H54 (cell line): ENCODE measurements around the gene FRMD1.
"Not testable (repeated sequence)": the region's sequence is repeated elsewhere in the genome, so short reads cannot be mapped to it uniquely, and the experiment has no call there.

Source experiments
- DNase-seq: peaks from one replicate; pipeline ENCODE4 v3.0.0; 2011; ENCODE audit warnings: low spot score, mixed read lengths; ENCODE audit not compliant: insufficient read length
- FAIRE-seq: peaks from 3 replicates; lab custom pipeline; 2011; peaks lifted over from hg19 to GRCh38; lab: Jason Lieb, UNC
- POLR2A ChIP-seq: IDR thresholded peaks from 2 replicates; pipeline ENCODE4 v1.6.1; 2011; ENCODE audit warnings: low read depth, mild to moderate bottlenecking, low read length

FRMD1 gene

DNA sequence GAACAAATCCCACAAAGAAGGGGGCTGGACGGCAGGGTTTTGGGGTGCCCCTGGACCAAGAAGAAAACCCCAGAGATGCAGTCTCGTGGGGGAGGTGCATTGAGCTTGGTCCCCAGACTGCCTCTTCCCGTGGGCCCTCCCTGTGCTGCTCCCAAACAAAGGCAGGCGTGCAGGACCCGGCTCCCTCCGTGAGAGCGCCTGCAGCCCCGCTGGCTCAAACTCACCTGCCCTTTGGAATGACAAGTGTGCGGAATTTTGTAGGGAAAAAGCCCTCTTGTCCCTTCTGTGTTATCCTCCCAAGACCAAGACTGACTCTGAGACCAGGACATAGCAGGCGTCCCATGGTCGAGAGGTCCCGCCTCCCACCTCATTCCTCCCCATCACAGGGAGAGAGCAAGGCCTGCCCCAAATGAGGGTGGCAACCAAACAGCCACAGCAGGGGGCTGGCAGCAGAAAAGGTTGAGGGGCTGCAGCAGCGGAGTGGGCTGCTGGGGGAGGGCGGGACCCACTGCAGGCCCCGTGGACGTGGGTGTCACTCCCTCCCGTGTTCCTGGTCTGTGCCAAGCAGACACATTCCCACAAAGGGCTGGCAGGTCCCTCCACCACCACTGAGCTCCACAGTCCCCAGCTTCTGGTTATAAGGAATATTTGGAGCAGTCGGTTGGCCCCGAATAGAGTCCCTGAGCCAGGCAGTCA is 5.6 kb upstream of the FRMD1 start:
- FAIRE-seq = no peak
- DNase-seq = no peak
- TF ChIP-seq POLR2A = no peak

- no peak for FAIRE-seq
- TF ChIP-seq POLR2A = no peak
These were observed 4.5 kb upstream of the FRMD1 start for GRCh38 chr6:168083514-168083885.

DNA sequence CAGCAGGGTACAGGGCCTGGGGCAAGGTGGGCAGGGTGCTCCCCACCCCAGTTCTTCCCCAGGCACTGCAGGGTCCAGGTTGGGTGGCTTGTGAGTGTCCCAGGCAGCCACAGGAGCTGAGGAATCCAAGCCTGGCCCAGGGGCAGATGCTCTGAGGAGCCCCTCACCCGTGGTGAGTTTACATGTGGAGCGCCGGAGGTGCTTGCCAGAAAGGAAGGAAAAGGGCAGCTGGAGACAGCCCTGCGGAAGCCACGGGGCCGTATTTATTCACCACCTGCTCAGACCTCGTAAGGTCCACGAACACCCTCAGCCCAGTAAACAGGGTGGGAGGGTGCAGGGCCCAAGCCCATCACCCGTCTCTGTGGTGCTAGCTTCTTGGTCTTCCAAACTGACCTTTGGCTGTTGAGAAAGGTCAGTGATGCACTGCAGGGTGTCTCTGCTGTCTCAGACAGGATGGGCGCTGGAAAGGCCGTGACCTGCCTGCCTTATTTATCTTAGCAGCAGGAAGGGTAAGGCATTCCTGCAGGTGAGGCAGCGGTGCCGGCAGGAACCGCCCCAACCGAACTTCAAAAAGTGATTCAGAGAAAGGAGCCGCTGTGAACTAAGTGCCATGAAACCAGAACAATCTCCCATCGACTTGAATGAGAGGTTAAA is 4.0 kb upstream of the FRMD1 start:
- no peak for TF ChIP-seq POLR2A
- no peak for DNase-seq
- FAIRE-seq = no peak

More at GRCh38 chr6:168083514-168083885, 4.5 kb upstream of the FRMD1 start:
- DNase-seq = no peak

GRCh38 chr6:168081858-168082546 is 3.0 kb upstream of the FRMD1 start:
- no peak for FAIRE-seq
- TF ChIP-seq POLR2A = no peak
- DNase-seq = no peak

DNA sequence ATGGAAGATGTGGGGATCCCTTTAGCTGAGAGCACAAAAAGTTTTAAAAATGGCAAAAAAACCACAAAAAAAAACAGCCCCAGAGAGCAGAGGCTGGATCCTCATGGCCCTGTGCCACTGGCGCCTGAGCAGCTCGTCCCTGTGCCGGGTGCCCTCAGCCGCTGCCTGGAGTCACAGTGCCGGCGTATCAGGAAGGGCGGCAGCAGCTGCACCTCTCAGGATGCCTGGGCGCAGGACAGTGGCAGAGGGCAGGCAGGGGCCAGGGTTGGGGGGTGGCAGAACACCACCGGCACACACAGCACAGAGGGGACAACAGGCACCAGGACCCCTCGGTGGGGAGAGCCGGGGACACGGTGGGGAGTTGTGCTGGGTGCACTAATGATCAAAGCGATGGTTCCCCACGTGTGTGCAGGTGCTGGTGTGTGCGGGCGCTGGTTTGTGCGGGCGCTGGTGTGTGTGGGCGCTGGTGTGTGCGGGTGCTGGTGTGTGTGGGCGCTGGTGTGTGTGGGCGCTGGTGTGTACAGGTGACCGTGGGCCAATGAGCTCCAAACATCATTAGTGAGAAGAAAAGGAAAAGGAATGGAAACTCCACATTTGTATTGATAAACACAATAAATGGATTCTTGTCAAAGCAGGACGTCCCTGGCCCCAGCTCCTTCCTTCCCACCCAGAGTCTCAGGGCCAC is 1.5 kb upstream of the FRMD1 start:
- DNase-seq (no peak), FAIRE-seq (no peak)

GRCh38 chr6:168078175-168078942 is 653 bp downstream of the FRMD1 start:
- DNase-seq (no peak), FAIRE-seq (no peak)
- TF ChIP-seq POLR2A = no peak

More for the DNA sequence above, 1.5 kb upstream of the FRMD1 start:
- TF ChIP-seq POLR2A = no peak

DNA sequence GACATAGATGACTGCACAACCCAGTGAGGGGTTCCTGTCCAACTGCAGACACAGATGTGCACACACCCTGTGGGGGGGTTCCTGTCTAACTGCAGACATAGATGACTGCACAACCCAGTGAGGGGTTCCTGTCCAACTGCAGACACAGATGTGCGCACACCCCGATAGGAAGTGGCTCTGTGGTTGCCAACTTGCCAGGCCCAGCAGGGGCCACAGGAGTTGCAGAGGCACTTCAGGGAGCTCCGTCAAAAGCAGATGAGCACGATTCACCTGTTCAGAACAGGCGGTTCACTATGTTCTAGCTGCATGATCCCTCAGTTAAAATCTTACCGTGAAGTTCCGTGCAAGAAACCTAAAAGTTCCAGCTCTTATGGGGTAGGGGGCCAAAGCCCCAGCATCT is 1.6 kb downstream of the FRMD1 start:
- DNase-seq, FAIRE-seq: not testable (repeated sequence)

DNA sequence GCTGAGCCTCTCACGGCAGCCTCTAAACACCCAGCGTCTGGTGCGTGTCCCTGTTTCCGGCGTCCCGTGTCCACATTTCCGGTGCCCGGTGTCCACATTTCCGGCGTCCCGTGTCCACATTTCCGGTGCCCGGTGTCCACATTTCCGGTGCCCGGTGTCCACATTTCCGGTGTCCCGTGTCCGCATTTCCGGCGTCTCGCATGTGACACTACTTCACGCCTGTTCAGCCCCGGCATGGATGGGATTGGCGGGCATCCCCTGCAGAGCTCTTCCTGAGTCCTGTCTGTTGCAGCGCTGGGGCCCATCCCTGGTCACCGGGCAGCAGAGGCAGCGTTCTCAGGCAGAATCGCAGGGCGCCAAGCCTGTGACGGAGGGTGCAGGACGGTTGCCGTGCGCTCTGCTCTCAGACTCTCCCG is 3.2 kb downstream of the FRMD1 start:
- FAIRE-seq (no peak), DNase-seq (no peak)
- no peak for TF ChIP-seq POLR2A

DNA sequence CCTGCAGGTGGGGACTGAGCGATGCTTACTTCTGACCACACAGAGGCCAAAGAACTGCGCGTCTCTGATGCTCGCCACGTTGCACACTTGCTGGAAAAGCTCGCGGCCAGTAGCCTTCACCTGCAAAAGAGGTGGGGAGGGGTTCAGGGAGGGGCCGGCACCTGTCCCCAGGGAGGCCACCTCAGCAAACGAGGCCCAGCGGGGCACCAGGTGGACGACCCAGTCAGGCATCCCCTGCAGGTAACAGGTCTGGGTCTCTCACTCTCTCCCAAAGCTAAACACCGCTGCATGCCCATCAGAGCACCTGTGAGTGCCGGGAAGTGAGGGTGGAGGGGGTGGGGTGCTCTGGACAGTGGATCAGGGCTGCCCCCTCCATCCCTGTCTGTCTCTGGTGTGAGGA is 3.8 kb downstream of the FRMD1 start:
- TF ChIP-seq POLR2A = no peak
- no peak for DNase-seq
- no peak for FAIRE-seq

- no peak for TF ChIP-seq POLR2A
- no peak for FAIRE-seq
- no peak for DNase-seq
These were observed 4.9 kb downstream of the FRMD1 start for GRCh38 chr6:168073937-168074730.

DNA sequence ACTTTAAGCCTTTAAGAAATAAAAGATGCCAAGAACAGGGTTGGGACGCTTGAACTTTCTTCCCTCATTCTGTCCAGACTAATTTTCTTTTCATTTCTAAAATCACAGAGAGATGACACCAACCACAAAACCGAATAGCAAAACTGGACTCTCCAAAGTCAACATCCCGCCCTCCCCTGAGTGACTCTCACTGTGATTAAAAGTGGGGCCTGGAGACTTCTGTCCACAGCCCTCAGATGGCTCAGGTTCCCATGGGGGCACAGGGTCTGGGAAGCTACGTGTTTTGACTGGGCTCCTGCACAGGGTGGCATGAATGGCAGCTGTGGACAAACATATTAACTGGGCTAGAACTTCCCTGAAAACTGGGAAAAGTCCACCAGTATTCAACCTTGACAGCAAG is 6.3 kb downstream of the FRMD1 start:
- no peak for FAIRE-seq

GRCh38 chr6:168072261-168072660 is 6.8 kb downstream of the FRMD1 start:
- FAIRE-seq = no peak
- no peak for TF ChIP-seq POLR2A
- DNase-seq = no peak

More for the DNA sequence above, 6.3 kb downstream of the FRMD1 start:
- no peak for DNase-seq
- TF ChIP-seq POLR2A = no peak
